SW 1271 (cell line): ENCODE results near the gene MSL3.

ENCODE experiments used
- DNase-seq, 2 experiments: peaks; one replicate each; lab custom pipeline; 2025; lab: John Stamatoyannopoulos, UW

The MSL3 gene

GRCh38 chrX:11757719-11758399 lies at the start of gene MSL3:
TSS of gene MSL3 (plus strand) at chrX:11758237. CDS start at chrX:11758264, 27 bp downstream.
- peak in 1 of 2 experiments; percentile 7 for DNase-seq

GRCh38 chrX:11722304-11722703 lies 35.7 kb upstream of the MSL3 start:
- DNase-seq: no peak

- DNase-seq: peak in 1 of 2 experiments; percentile 0
Measured at GRCh38 chrX:11724122-11725017, 33.7 kb upstream of the MSL3 start.

GRCh38 chrX:11725631-11726442 lies 32.2 kb upstream of the MSL3 start:
- no peak for DNase-seq

- no peak for DNase-seq
Measured at GRCh38 chrX:11728556-11728955, 29.5 kb upstream of the MSL3 start.

- no peak for DNase-seq
Measured at GRCh38 chrX:11733614-11734013, 24.4 kb upstream of the MSL3 start.

- no peak for DNase-seq
Measured at GRCh38 chrX:11739776-11740175, 18.3 kb upstream of the MSL3 start.

- DNase-seq: no peak
Measured at GRCh38 chrX:11740794-11741193, 17.2 kb upstream of the MSL3 start.

- no peak for DNase-seq
Measured at GRCh38 chrX:11741574-11741973, 16.5 kb upstream of the MSL3 start.

GRCh38 chrX:11745881-11746280 lies 12.2 kb upstream of the MSL3 start:
- no peak for DNase-seq

GRCh38 chrX:11750046-11750445 lies 8.0 kb upstream of the MSL3 start:
- no peak for DNase-seq

GRCh38 chrX:11750694-11751093 lies 7.3 kb upstream of the MSL3 start:
- no peak for DNase-seq

GRCh38 chrX:11751261-11751660 lies 6.8 kb upstream of the MSL3 start:
- no peak for DNase-seq

GRCh38 chrX:11753668-11754067 lies 4.4 kb upstream of the MSL3 start:
- DNase-seq: no peak

- DNase-seq: no peak
Measured at GRCh38 chrX:11754958-11755645, 2.9 kb upstream of the MSL3 start.

- DNase-seq: no peak
Measured at GRCh38 chrX:11755724-11756123, 2.3 kb upstream of the MSL3 start.

GRCh38 chrX:11756354-11757318 lies 1.4 kb upstream of the MSL3 start:
- DNase-seq: no peak

GRCh38 chrX:11757397-11757718 lies 679 bp upstream of the MSL3 start:
- no peak for DNase-seq

- peak; percentile 0 to 14 for DNase-seq
Measured at GRCh38 chrX:11758400-11759171, 549 bp downstream of the MSL3 start.

- no peak for DNase-seq
Measured at GRCh38 chrX:11759172-11759460, 1.1 kb downstream of the MSL3 start.
